Kidney (tissue), 14 donors: ENCODE results near the gene NDUFS2. TPM values are rescaled to one million over a fixed set of nuclear protein-coding genes. Genes with fewer than 3 reads are reported as not detected.

ENCODE experiments used
- DNase-seq, 5 donors: peaks; one replicate each; pipeline ENCODE4 v3.0.0-alpha.2; 2013 to 2020
- FAIRE-seq: peaks from 2 replicates; lab custom pipeline; 2012; peaks lifted over from hg19 to GRCh38; lab: Jason Lieb, UNC
- H3K27ac ChIP-seq, 2 donors: one replicate each; pipeline ENCODE4 v1.7.0; 2013; ENCODE audit warnings: low read depth in 2 of 2, low read length in 2 of 2, inconsistent platforms in 1 of 2
- H3K27me3 ChIP-seq: one replicate; pipeline ENCODE4 v1.7.1; 2013; ENCODE audit warnings: low read length, inconsistent platforms; ENCODE audit not compliant: control insufficient read depth, insufficient read depth
- H3K36me3 ChIP-seq, 3 donors: one replicate each; pipeline versions ENCODE4 v1.7.0 to v1.7.1; 2013; ENCODE audit warnings: low read length in 3 of 3, control low read depth in 1 of 3, inconsistent platforms in 1 of 3; ENCODE audit not compliant: insufficient read depth in 3 of 3, control insufficient read depth in 2 of 3
- H3K4me1 ChIP-seq, 3 donors: one replicate each; pipeline versions ENCODE4 v1.7.0 to v1.7.1; 2013; ENCODE audit warnings: low read length in 3 of 3, inconsistent platforms in 1 of 3, low read depth in 1 of 3; ENCODE audit not compliant: control insufficient read depth in 2 of 3, insufficient read depth in 2 of 3
- H3K4me3 ChIP-seq, 3 donors: one replicate each; pipeline versions ENCODE4 v1.7.0 to v1.8.1; 2013; ENCODE audit warnings: low read length in 3 of 3, control low read depth in 1 of 3, inconsistent platforms in 1 of 3
- H3K9ac ChIP-seq, 3 donors: one replicate each; pipeline versions ENCODE4 v1.7.0 to v1.7.1; 2013; ENCODE audit warnings: low read length in 3 of 3, control low read depth in 1 of 3, inconsistent platforms in 1 of 3
- H3K9me3 ChIP-seq, 3 donors: one replicate each; pipeline versions ENCODE4 v1.7.0 to v1.7.1; 2013; ENCODE audit warnings: low read length in 3 of 3, control low read depth in 1 of 3, inconsistent platforms in 1 of 3; ENCODE audit not compliant: control insufficient read depth in 2 of 3, insufficient read depth in 1 of 3
- CTCF ChIP-seq: IDR thresholded peaks from 3 replicates; pipeline ENCODE4 v1.5.1; 2012; ENCODE audit warnings: mild to moderate bottlenecking, moderate library complexity, borderline replicate concordance; ENCODE audit not compliant: insufficient read depth; ENCODE audit errors: extremely low read depth
- intact Hi-C: fragments of 100-400 bp; cut with DNase I; formaldehyde crosslinking; loops from one replicate; pipeline ENCODE4 v1.11.1; 2022
- polyA plus RNA-seq: library from polyadenylated mRNA; stranded (reverse); fragments of 350-450 nt; fragmentation: Illumina TruSeq; extraction: RNeasy Lipid Tissue Mini Kit (QIAGEN cat#74804); gene quantifications from one replicate; pipeline ENCODE4 v1.2.3, GENCODE V29; 2014; ENCODE audit warnings: low read depth, low replicate concordance; ENCODE audit not compliant: insufficient read depth
- total RNA-seq: library from RNA; stranded (reverse); fragmentation: NEBNext Ultra II Directional; extraction: Animal tissue kit (Norgen Biotek cat#: 25700); gene quantifications from one replicate; pipeline ENCODE4 v1.2.1, GENCODE V29; 2021
- donor health status: control.
- donor health status: control.
- donor health status: control.
- donor health status: control.
- donor health status: control.
- donor health status: DM: yes; HTN: yes; CAD: no.
- donor health status: Normal renal cell carcinoma (clear cell type).

The NDUFS2 gene
- total and polyA plus RNA-seq, 2 donors from 2014 or later: 92.7 to 197 TPM

DNA sequence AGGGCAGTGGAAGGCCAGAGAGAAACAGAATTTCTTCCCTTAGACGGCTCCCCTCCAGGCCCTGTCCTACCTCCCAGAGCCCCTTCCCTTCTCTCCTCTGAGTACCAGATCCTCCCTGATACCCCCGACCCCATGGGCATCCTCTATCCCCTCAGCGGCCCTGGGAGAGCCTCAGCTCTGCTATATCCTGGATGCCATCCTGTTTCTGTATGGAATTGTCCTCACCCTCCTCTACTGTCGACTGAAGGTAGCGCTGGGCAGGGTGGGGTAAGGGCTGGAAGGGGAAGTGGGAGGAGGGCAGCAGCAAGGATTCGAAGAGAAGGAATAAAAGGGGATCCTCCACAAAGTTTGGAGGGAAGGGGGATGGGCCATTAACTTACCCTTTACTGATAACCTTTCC lies 15.7 kb downstream of the NDUFS2 start:
- Histone ChIP-seq H3K4me1 (peaks cover 0 to 10% (median 4%) of the 10 kb centered on the region in 3 donors), H3K4me3 (no peak overlapping the region), H3K27ac (peak overlapping the region in 1 of 2 donors; percentile 59), H3K27me3 (no peaks in the 10 kb centered on the region), H3K9ac (no peak overlapping the region), H3K9me3 (no peaks in the 10 kb centered on the region), H3K36me3 (peaks cover 10 to 17% (median 15%) of the 10 kb centered on the region in 3 donors)
- DNase-seq (no peak), FAIRE-seq (no peak)
- intact Hi-C loops: loop anchor here (10.0 kb wide), 1 partner anchor 157 kb away; no protein-coding TSS in a partner anchor
- TF ChIP-seq CTCF: no peak

GRCh38 chr1:161218301-161219077 lies 16.3 kb downstream of the NDUFS2 start:
- H3K4me1 ChIP-seq: peaks cover 0 to 10% (median 4%) of the 10 kb centered on the region in 3 donors
- no peak overlapping the region for H3K27ac ChIP-seq
- H3K9me3 ChIP-seq: no peaks in the 10 kb centered on the region
- DNase-seq (peak in 2 of 5 donors; percentile 12 to 48), FAIRE-seq (no peak)
- no peaks in the 10 kb centered on the region for H3K27me3 ChIP-seq
- TF ChIP-seq CTCF: no peak
- no peak overlapping the region for H3K9ac ChIP-seq
- H3K4me3 ChIP-seq: no peak overlapping the region
- peaks cover 6 to 11% (median 10%) of the 10 kb centered on the region in 3 donors for H3K36me3 ChIP-seq
- intact Hi-C loops: loop anchor here (10.0 kb wide), 1 partner anchor 156 kb away; no protein-coding TSS in a partner anchor

DNA sequence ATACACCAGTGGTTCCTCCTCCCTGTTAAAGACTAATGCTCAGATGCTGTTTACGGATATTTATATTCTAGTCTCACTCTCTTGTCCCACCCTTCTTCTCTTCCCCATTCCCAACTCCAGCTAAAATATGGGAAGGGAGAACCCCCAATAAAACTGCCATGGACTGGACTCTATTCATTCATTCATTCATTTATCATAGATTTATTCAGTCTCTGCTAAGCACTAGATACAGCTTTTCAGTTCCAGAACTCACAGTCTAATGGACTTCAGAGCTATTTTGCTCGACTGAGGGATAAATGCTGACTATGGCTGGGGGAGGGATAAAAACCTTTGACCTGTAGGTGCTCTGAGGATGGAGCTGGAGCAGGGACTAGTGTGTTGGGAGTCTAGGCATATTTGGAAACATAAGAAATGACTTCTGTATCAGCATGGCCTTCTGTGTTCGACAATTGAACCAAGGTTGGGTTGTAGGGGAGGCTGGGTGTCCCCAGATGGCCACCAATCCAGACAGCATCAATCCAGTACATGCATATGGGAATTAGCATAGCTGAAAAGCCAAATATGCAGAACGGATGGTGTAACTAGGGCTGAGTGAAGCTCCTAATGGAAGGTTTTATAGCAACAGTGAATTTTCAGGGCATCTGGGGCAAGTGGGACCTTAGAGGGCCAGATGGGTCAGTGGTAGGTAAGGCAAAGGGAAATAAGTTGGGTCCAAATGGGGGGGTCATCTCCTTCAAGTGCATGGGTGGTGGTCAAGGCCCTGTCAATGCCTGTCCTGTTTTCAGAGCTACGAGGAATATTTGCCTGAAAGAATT lies 17.1 kb downstream of the NDUFS2 start:
- no peak overlapping the region for H3K27ac ChIP-seq
- peaks cover 0 to 10% (median 4%) of the 10 kb centered on the region in 3 donors for H3K4me1 ChIP-seq
- peaks cover 1 to 3% (median 3%) of the 10 kb centered on the region in 3 donors for H3K36me3 ChIP-seq
- H3K9ac ChIP-seq: no peak overlapping the region
- no peaks in the 10 kb centered on the region for H3K9me3 ChIP-seq
- H3K4me3 ChIP-seq: no peak overlapping the region
- FAIRE-seq: no peak
- intact Hi-C loops: loop anchor here (10.0 kb wide), 1 partner anchor 156 kb away; no protein-coding TSS in a partner anchor
- DNase-seq: peak in 1 of 5 donors; percentile 3
- TF ChIP-seq CTCF: no peak
- no peaks in the 10 kb centered on the region for H3K27me3 ChIP-seq
